Esophagus muscularis mucosa (tissue), 4 donors: ENCODE results near the gene SET. TPM values are rescaled to one million over a fixed set of nuclear protein-coding genes. Genes with fewer than 3 reads are reported as not detected.
A peak's percentile ranks its signal among the peaks of the same experiment; 100 is the strongest.
"Not testable (repeated sequence)": the region's sequence is repeated elsewhere in the genome, so short reads cannot be mapped to it uniquely, and the experiment has no call there.

Experiments
- DNase-seq: peaks from one replicate; pipeline ENCODE4 v3.0.0-alpha.2; 2017; ENCODE audit errors: extremely low spot score
- H3K27ac ChIP-seq, 4 donors: fragments of 200-600 bp; sonication (generic); replicated peaks in 1 of 4; 1 replicate in 3 of 4; 2 replicates in 1 of 4; pipeline ENCODE4 v1.5.1; 2016 to 2019; ENCODE audit warnings: mild to moderate bottlenecking in 1 of 4
- H3K27me3 ChIP-seq, 4 donors: fragments of 200-600 bp; sonication (generic); one replicate each; pipeline versions ENCODE4 v1.5.1 to v1.6.0; 2016 to 2019
- H3K36me3 ChIP-seq, 4 donors: fragments of 200-600 bp; sonication (generic); one replicate each; pipeline ENCODE4 v1.5.1; 2016 to 2019
- H3K4me1 ChIP-seq, 4 donors: fragments of 200-600 bp; sonication (generic); one replicate each; pipeline ENCODE4 v1.5.1; 2016 to 2019
- H3K4me3 ChIP-seq, 4 donors: fragments of 200-600 bp; sonication (generic); 1 replicate in 2 of 4; 2 replicates in 2 of 4; pipeline ENCODE4 v1.5.1; 2016 to 2019; ENCODE audit warnings: mild to moderate bottlenecking in 4 of 4, moderate library complexity in 1 of 4
- H3K9me3 ChIP-seq, 4 donors: fragments of 200-600 bp; sonication (generic); 1 replicate in 3 of 4; 2 replicates in 1 of 4; pipeline ENCODE4 v1.5.1; 2016 to 2019
- EP300 ChIP-seq: sonication (generic); formaldehyde crosslinking; IDR thresholded peaks from one replicate; pipeline ENCODE4 v1.6.1; 2017; ENCODE audit warnings: antibody characterized with exemption
- POLR2A ChIP-seq: fragments of 450-650 bp; IDR thresholded peaks from one replicate; pipeline ENCODE4 v1.6.1; 2017; ENCODE audit warnings: antibody characterized with exemption, moderate library complexity, mild to moderate bottlenecking, low read depth
- POLR2AphosphoS5 ChIP-seq, 2 donors: sonication (generic); formaldehyde crosslinking; IDR thresholded peaks; one replicate each; pipeline ENCODE4 v1.6.1; 2017; ENCODE audit warnings: antibody characterized with exemption in 2 of 2
- WGBS: methylation state at CpG from one replicate; pipeline ENCODE4 v1.1.5; 2018; 5-methylcytosine and 5-hydroxymethylcytosine counted together
- intact Hi-C: fragments of 100-400 bp; cut with DNase I; formaldehyde crosslinking; loops from one replicate; pipeline ENCODE4 v1.15.1; 2023
- total RNA-seq, 4 donors: library from RNA; depleted of rRNA; stranded (reverse); fragments of >200 nt; gene quantifications; one replicate each; pipeline versions ENCODE4 v1.1.0 to v1.2.1, GENCODE V29; 2016
- TF ChIP-seq, protein P1 (sequence below), 3 experiments: fragments of 200-600 bp in 2 of 3; fragments of 450-650 bp in 1 of 3; sonication (generic) in 2 of 3; IDR thresholded peaks; one replicate each; pipeline ENCODE4 v1.5.1; 2017 to 2019; ENCODE audit warnings: antibody characterized with exemption in 3 of 3, mild to moderate bottlenecking in 2 of 3, moderate library complexity in 1 of 3

SET gene
- total RNA-seq, 4 donors from 2014 or later: 170 to 239 (median 205) TPM

DNA sequence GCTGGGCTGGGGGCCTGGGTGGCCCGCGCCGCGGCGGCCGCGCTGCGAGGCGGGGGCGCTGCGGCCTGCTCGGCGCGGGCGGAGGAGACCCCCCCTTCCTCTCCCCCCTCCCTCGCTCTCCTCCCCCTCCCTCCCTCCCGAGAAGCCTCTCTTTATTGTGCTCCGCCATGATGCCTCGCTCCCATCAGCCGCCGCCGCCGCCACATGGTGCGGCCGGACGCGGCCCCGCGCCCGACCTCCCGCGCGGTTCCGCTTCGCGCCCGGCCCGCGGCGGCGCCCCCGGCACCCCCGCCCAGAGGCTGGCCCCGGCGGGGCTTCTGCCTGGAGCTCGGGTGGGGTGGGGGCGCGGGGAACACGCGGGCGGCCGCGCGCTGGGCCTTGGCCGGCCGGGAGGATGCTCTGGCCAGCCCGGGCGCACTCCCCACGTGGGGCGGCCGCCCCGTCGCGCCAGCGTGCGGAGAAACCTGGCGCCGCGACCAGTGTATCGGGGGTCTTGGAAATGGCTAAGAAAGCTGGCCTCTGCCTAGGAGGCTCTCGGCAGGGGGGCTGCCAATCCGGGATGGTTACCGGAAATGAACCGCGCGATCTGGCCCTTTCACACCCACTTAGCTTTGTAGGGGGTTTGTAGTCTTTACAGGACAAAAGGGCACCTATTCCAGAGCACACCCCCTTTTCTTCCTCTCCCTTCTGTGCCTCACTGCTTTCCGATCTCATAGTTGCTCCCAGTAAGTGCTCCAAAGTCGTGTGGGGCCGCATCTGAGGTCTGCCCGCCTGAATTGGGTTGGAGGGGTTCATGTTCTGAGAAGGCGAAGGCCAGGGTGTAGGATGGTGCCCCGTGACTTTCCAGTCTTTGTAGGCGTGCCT, 1.0 kb downstream of the SET start:
- peak overlapping the region; percentile 78 to 93 (median 90) for H3K4me3 ChIP-seq
- peaks cover 18 to 37% (median 29%) of the 10 kb centered on the region in 4 donors for H3K4me1 ChIP-seq
- no peaks in the 10 kb centered on the region for H3K27me3 ChIP-seq
- no peaks in the 10 kb centered on the region for H3K9me3 ChIP-seq
- under 1% methylated on average over 22 of the region's 83 CpGs for WGBS
- DNase-seq: no peak
- peak overlapping the region; percentile 72 to 98 (median 90) for H3K27ac ChIP-seq
- TF ChIP-seq POLR2A (no peak), EP300 (no peak), POLR2AphosphoS5 (IDR thresholded peaks at IDR 0.05) (no peak)
- TF ChIP-seq, protein P1, sequence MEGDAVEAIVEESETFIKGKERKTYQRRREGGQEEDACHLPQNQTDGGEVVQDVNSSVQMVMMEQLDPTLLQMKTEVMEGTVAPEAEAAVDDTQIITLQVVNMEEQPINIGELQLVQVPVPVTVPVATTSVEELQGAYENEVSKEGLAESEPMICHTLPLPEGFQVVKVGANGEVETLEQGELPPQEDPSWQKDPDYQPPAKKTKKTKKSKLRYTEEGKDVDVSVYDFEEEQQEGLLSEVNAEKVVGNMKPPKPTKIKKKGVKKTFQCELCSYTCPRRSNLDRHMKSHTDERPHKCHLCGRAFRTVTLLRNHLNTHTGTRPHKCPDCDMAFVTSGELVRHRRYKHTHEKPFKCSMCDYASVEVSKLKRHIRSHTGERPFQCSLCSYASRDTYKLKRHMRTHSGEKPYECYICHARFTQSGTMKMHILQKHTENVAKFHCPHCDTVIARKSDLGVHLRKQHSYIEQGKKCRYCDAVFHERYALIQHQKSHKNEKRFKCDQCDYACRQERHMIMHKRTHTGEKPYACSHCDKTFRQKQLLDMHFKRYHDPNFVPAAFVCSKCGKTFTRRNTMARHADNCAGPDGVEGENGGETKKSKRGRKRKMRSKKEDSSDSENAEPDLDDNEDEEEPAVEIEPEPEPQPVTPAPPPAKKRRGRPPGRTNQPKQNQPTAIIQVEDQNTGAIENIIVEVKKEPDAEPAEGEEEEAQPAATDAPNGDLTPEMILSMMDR (IDR thresholded peaks at IDR 0.05): no peak
- intact Hi-C loops: no loop called here
- peaks cover 27 to 40% (median 39%) of the 10 kb centered on the region in 4 donors for H3K36me3 ChIP-seq

DNA sequence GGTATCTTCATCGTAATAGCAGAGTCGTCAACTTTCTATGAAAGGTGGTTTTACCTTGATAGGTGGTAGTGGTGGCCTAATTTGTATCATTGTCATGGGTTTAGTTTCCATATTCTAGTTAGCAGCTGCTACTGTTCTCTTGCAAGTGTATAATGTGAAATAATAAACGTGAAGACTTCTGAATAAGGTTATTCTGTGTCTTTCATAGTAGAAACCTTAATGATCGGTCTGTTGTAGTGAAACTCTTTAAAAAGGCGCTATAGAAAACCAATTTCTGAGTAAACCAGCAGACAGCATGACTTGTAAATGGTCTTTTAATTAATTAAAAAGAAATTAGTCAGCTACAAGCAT, 1.6 kb downstream of the SET start:
- Histone ChIP-seq H3K9me3 (no peaks in the 10 kb centered on the region), H3K4me1 (peaks cover 18 to 31% (median 27%) of the 10 kb centered on the region in 4 donors), H3K4me3 (peak overlapping the region; percentile 78 to 93 (median 90)), H3K36me3 (peaks cover 31 to 46% (median 44%) of the 10 kb centered on the region in 4 donors), H3K27ac (peak overlapping the region; percentile 72 to 98 (median 90)), H3K27me3 (no peaks in the 10 kb centered on the region)
- DNase-seq: no peak
- no peak for TF ChIP-seq POLR2A
- TF ChIP-seq, protein P1 (IDR thresholded peaks at IDR 0.05): no peak
- intact Hi-C loops: no loop called here
- 11% methylated on average over 5 of the region's 5 CpGs for WGBS

DNA sequence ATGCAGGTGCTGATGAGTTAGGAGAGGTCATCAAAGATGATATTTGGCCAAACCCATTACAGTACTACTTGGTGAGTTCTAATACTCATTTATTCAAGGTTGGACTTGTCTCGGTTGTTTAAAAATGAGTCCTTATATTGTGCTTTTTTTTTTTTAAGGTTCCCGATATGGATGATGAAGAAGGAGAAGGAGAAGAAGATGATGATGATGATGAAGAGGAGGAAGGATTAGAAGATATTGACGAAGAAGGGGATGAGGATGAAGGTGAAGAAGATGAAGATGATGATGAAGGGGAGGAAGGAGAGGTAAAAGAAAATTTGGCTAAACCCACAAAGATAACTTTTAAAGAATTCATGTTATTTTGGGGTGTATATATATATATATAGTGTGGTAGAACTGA, 4.7 kb downstream of the SET start:
- Histone ChIP-seq H3K36me3 (peaks cover 31 to 57% (median 51%) of the 10 kb centered on the region in 4 donors), H3K4me1 (peaks cover 14 to 22% (median 18%) of the 10 kb centered on the region in 4 donors)
- H3K9me3 ChIP-seq, H3K27me3 ChIP-seq, H3K4me3 ChIP-seq, DNase-seq, H3K27ac ChIP-seq, intact Hi-C loops: not testable (repeated sequence)
- WGBS: 83% methylated on average over 3 of the region's 3 CpGs

DNA sequence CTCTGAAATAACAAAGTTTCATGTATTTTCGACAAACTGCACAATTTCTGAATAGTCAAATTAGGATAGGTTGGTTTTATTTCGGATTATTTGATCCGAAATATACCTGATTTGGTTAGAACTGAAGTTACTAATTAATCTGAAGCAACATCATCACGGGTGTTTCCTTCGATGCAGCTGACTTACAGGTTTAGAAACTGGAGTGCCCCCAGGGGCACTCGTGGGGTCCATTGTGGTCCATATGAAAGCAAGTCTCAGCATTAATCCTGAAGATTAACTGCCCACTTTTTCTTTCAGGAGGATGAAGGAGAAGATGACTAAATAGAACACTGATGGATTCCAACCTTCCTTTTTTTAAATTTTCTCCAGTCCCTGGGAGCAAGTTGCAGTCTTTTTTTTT, 5.3 kb downstream of the SET start:
- no peaks in the 10 kb centered on the region for H3K9me3 ChIP-seq
- DNase-seq: no peak
- peaks cover 14 to 22% (median 18%) of the 10 kb centered on the region in 4 donors for H3K4me1 ChIP-seq
- TF ChIP-seq, protein P1 (IDR thresholded peaks at IDR 0.05): no peak
- TF ChIP-seq POLR2A (no peak), EP300 (no peak), POLR2AphosphoS5 (IDR thresholded peaks at IDR 0.05) (no peak)
- peaks cover 31 to 57% (median 51%) of the 10 kb centered on the region in 4 donors for H3K36me3 ChIP-seq
- intact Hi-C loops: no loop called here
- 79% methylated on average over 6 of the region's 6 CpGs for WGBS
- H3K27ac ChIP-seq: no peak overlapping the region
- H3K4me3 ChIP-seq: no peak overlapping the region
- H3K27me3 ChIP-seq: no peaks in the 10 kb centered on the region

DNA sequence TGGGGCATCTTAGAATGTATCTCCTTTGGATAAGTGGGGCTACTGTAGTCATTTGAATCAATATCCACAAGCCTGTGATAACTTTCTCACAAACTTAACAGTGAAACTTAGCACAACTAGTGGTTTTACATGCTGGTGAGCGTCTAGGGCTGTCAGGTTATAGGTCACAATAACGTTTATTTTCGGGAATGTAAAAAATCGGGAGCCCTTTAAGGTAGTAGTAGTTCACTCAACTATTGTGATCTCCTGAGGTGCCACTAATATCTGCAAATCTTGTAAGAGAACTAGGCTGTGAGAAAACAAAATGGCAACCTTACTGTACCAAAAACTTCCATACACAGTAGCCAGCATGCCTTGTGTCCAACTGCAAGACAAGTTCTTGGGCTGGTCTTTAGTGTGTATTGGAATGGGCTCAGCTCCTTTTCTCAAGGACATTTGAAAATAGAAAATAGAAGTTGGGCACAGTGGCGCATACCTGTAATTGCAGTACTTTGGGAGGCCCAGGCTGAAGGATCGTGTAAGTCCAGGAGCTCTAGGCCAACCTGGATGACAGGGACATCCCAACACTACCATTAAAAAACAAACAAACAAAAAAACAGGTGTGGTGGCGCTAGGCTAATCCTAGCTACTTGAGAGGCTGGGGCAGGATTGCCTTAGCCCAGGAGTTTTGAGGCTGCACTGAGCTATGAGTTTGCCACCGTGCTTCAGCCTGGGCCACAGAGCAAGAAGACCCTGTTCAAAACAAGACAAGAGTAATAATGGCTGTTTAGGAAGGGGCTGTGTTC, 8.1 kb downstream of the SET start:
- no peak for DNase-seq
- H3K4me1 ChIP-seq: peaks cover 6 to 13% (median 9%) of the 10 kb centered on the region in 4 donors
- WGBS: 68% methylated on average over 8 of the region's 8 CpGs
- peaks cover 28 to 47% (median 40%) of the 10 kb centered on the region in 4 donors for H3K36me3 ChIP-seq
- no peak for TF ChIP-seq POLR2A
- TF ChIP-seq, protein P1 (IDR thresholded peaks at IDR 0.05): no peak
- TF ChIP-seq POLR2AphosphoS5 (IDR thresholded peaks at IDR 0.05): no peak
- TF ChIP-seq EP300: no peak
- H3K9me3 ChIP-seq: no peaks in the 10 kb centered on the region
- H3K27me3 ChIP-seq: no peaks in the 10 kb centered on the region
- intact Hi-C loops: no loop called here
- no peak overlapping the region for H3K4me3 ChIP-seq
- no peak overlapping the region for H3K27ac ChIP-seq

DNA sequence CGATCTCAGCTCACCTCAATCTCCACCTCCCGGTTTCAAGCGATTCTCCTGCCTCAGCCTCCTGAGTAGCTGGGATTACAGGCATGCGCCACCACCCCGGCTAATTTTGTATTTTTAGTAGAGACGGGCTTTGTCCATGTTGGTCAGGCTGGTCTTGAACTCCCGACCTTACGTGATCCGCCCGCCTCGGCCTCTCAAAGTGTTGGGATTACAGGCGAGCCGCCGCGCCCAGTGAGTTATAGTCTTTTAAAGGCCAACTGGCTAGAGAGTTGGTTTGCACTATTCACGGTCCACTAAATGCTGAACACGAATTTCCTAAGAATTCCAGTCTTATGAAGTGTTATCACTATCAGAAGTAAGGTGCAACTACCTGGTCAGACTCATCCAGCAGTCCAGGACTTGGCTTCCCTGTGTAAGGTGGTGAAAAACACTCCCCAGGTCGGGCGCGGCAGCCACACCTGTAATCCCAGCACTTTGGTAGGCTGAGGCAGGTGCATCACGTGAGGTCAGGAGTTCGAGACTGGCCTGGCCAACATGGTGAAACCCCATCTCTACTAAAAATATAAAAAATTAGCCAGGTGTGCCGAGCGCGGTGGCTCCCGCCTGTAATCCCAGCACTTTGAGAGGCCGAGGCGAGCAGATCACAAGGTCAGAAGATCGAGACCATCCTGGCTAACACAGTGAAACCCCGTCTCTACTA, 10.2 kb downstream of the SET start:
- H3K27me3 ChIP-seq, H3K9me3 ChIP-seq, intact Hi-C loops, DNase-seq, H3K4me3 ChIP-seq, H3K27ac ChIP-seq: not testable (repeated sequence)
- 93% methylated on average over 30 of the region's 30 CpGs for WGBS
- Histone ChIP-seq H3K36me3 (peaks cover 8 to 26% (median 19%) of the 10 kb centered on the region in 4 donors), H3K4me1 (peaks cover 6 to 27% (median 23%) of the 10 kb centered on the region in 4 donors)
